Choroid plexus epithelial cell (primary cell): ENCODE measurements around the gene CDH26.

ENCODE experiments used
- DNase-seq: peaks from one replicate; pipeline ENCODE4 v3.0.0-alpha.2; 2010; ENCODE audit warnings: low read depth
- H3K4me3 ChIP-seq: 2 replicates; pipeline ENCODE4 v1.5.1; 2011; ENCODE audit warnings: low read depth, mild to moderate bottlenecking, control low read depth, low read length, moderate library complexity
- TF ChIP-seq, protein P1 (sequence below): conservative IDR thresholded peaks from 2 replicates; pipeline ENCODE4 v1.5.1; 2011; ENCODE audit warnings: low read depth, mild to moderate bottlenecking, control low read depth, inconsistent platforms, low read length, moderate library complexity

The CDH26 gene

DNA sequence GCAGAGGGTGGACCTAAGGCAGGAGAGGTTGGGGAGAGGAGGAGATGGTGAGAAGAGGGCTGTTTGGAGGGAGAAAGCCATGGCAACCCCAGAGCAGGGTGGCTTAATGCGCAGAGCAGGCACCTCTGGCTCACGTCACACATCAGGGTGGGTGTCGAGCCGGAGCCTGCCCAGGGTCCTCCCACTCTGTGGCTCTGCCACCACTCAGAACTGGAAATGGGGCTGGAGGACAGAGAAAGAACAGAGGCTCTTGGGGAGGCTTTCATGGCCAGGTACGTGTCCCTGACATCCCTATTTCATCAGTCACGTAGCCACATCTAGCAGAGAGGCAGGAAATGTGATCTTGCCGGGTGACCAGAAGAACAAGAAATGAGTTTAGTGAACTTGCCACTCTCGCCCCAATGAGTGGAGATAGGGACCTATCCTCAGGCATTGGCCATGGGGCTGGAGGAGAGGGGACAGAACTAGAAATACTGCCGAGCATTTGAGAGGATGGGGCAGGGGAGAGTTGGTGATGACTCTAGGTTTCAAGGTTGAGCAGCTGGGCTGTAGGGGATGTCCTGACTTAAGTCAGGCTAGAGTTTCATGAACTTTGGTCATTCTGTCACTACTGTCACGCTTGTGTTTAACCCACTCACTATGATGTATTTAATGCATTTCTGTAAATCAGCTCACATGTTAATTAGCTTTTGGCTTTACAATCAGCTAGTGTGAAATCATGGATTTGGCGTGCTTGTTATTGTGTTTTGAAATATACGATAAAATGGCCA, 52.7 kb downstream of the CDH26 start:
- DNase-seq, result no peak
- TF ChIP-seq, protein P1, sequence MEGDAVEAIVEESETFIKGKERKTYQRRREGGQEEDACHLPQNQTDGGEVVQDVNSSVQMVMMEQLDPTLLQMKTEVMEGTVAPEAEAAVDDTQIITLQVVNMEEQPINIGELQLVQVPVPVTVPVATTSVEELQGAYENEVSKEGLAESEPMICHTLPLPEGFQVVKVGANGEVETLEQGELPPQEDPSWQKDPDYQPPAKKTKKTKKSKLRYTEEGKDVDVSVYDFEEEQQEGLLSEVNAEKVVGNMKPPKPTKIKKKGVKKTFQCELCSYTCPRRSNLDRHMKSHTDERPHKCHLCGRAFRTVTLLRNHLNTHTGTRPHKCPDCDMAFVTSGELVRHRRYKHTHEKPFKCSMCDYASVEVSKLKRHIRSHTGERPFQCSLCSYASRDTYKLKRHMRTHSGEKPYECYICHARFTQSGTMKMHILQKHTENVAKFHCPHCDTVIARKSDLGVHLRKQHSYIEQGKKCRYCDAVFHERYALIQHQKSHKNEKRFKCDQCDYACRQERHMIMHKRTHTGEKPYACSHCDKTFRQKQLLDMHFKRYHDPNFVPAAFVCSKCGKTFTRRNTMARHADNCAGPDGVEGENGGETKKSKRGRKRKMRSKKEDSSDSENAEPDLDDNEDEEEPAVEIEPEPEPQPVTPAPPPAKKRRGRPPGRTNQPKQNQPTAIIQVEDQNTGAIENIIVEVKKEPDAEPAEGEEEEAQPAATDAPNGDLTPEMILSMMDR, result no peak
- no peak overlapping the region for H3K4me3 ChIP-seq

DNA sequence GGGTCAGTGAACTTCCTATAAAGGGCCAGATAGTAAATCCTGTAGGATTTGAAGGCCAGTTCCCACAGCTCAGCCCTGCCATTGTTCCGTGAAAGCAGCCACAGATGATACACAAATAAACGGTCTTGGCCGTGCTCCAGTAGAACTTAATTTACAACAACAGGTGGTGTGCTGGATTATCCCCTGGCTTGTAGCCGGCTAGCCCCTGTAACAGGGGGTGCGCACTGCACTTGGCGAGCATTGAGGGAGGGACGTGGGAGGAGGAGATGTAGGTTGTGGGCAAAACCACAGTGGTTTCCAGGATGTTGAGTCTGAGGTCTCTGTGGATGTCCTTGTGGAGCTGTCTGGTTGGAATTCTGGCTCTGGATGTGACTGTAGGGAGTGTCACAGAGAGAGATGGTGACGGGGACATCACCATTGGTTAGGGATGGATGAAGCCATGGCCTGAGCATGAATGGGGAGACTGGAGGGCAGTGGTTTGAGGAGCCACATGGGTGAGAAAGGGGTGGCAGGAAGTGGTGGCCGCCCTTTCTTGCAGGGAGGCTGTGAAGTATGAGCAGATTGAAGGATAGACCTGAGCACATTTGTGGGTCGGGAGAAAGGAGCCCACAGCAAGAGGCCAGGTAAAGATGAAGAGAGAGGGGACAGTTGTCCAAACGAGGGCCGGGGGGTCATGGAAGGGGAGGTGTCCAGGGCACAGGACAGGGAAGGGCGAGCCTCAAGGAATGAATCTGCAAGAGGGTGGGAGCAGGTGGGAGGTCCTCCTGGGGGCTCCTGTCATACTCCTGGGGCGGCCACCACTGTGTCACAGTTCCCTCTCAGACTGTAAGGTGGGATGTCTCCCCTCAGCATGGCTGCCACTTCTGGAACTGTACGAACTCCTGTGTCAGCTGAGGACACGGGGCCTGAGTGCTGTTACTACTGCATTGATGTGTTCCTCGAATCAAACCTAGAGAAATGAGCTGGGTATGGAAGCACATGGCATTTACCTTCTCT, 53.6 kb downstream of the CDH26 start:
- TF ChIP-seq, protein P1, result no peak
- no peak for DNase-seq
- no peak overlapping the region for H3K4me3 ChIP-seq

DNA sequence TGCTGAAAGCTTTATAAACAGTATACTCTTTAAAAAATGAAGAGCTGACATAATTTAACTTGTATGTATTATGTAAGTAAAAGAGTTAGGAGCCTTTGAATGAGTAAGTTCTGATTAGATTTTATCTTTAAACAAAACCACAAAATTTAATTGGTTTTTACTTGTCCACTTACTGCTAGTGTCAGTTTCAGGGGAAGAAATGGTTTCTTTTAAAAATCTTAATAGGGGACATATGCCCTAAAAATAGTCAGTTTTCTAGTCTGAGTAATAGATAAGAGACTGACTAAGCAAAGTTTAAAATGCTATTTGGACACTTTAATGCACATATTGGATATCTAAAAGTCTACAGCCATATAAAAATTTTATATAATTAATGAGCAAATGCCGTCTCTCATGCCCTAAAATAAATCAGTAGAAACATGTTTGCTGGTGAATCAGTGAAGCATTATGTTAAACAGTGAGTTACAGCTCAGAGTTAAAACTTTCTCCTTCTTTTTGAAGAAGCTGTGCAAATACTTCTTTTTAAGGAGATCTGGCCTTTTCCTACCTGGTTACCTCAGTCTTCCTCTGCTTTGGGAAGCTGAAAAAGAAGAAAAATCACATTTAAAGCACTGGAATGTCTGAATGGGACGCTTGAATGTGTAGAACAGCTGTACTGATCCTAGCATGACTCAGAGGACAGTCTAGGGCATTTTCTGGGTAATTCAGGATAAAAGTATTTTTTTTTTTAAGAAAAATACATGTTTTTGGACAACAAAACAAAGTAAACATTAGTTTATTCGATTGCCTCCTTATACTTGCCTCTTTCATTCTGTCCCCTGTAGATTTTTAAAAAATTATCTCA, 55.3 kb downstream of the CDH26 start:
- TF ChIP-seq, protein P1, result no peak
- no peak for DNase-seq
- no peak overlapping the region for H3K4me3 ChIP-seq

DNA sequence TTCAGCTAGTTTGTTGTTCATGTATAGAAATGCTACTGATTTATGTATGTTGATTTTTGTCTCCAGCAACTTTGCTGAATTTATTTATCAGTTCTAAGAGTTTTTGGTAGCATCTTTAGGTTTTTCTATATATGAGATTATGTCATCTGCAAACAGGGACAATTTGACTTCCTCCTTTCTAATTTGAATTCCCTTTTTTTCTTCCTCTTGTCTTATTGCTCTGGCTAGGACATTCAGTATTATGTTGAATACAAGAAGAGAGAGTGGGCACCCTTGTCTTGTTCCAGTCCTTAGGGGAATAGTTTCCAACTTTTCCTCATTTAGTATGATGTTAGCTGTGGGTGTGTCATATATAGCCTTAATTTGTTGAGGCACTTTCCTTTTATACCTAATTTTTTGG, 58.2 kb downstream of the CDH26 start:
- DNase-seq, result no peak

DNA sequence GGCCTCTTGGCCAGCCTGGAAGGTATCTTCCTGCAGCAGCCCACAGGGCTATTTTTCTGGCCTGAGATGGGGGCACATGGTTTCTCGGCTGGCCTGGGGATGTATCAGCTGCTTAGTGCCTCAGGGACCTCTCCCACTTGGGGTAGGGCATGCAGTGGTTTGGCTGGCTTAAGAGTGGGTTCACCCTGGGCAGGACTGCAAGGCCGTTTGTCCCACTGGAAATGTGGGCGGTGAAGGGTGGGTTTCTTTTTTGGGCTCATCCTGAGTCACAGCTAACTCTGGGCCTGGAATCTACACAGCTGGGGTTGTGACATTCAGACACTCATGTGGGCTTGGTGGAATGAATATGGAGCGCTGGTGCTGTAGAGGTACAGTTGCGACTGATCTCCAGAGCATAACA, 62.0 kb downstream of the CDH26 start:
- TF ChIP-seq, protein P1, result no peak
- H3K4me3 ChIP-seq, result no peak overlapping the region
- no peak for DNase-seq

More for the DNA sequence above, 58.2 kb downstream of the CDH26 start:
- no peak overlapping the region for H3K4me3 ChIP-seq
- TF ChIP-seq, protein P1, result no peak

DNA sequence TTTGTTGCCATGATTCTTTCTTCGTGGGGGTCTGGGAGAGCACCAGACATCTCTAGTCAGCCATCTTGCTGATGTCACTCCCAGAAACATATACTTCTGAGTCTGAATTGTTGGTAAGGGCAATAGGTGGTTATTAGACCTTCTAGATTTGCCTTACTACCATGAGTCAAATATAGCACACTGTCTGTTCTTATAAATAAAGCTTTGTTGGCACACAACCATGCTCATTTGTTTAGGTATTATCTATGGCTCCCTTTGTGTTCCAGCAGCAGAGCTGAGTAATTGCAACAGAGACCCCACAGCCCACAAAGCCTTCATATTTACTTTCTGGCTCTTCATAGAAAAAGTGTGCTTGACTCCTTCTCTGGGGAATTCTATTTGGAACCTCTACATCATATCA, 62.9 kb downstream of the CDH26 start:
- DNase-seq, result no peak
- TF ChIP-seq, protein P1, result no peak
- H3K4me3 ChIP-seq, result no peak overlapping the region
